Measurements from ENCODE around the gene TBC1D5. TPM values are rescaled to one million over a fixed set of nuclear protein-coding genes. Genes with fewer than 3 reads are reported as not detected.

Gene TBC1D5
- polyA plus RNA-seq, 1 experiment, result 27.0 TPM

GRCh38 chr3:17322106-17322793 lies 420.2 kb downstream of the TBC1D5 start:
- CTCF ChIA-PET, result interaction anchor here (0.9 kb wide), 1 partner anchor 17 kb away, joined by 4 read pairs; no protein-coding TSS in a partner anchor
- DNase-seq (ENCODE audit: low read depth), result no peak

GRCh38 chr3:17320266-17320665 lies 422.2 kb downstream of the TBC1D5 start:
- Histone ChIP-seq H3K4me3 (ENCODE audit: low read depth, low read length) (no peak overlapping the region), H3K36me3 (ENCODE audit: control insufficient read depth, insufficient read depth, low read length) (no peaks in the 10 kb centered on the region), H3K27me3 (ENCODE audit: control insufficient read depth, insufficient read depth, low read length) (no peaks in the 10 kb centered on the region)
- no peak for DNase-seq (ENCODE audit: low read depth)
- TF ChIP-seq CTCF (IDR thresholded peaks at IDR 0.05; ENCODE audit: insufficient read depth, low read depth, low read length), result no peak
- CTCF ChIA-PET, result interaction anchor here (1.7 kb wide), 1 partner anchor 13 kb away, joined by 4 read pairs; no protein-coding TSS in a partner anchor
- POLR2A ChIA-PET, result no interaction called here

More at GRCh38 chr3:17322106-17322793, 420.2 kb downstream of the TBC1D5 start:
- H3K36me3 ChIP-seq (ENCODE audit: control insufficient read depth, insufficient read depth, low read length), result no peaks in the 10 kb centered on the region
- H3K27me3 ChIP-seq (ENCODE audit: control insufficient read depth, insufficient read depth, low read length), result no peaks in the 10 kb centered on the region
- no peak overlapping the region for H3K4me3 ChIP-seq (ENCODE audit: low read depth, low read length)
- no peak for TF ChIP-seq CTCF (IDR thresholded peaks at IDR 0.05; ENCODE audit: insufficient read depth, low read depth, low read length)
- POLR2A ChIA-PET, result no interaction called here

GRCh38 chr3:17315897-17316296 lies 426.5 kb downstream of the TBC1D5 start:
- Histone ChIP-seq H3K27me3 (ENCODE audit: control insufficient read depth, insufficient read depth, low read length) (no peaks in the 10 kb centered on the region), H3K4me3 (ENCODE audit: low read depth, low read length) (no peak overlapping the region), H3K36me3 (ENCODE audit: control insufficient read depth, insufficient read depth, low read length) (no peaks in the 10 kb centered on the region)
- ChIA-PET POLR2A (no interaction called here), CTCF (no interaction called here)
- no peak for TF ChIP-seq CTCF (IDR thresholded peaks at IDR 0.05; ENCODE audit: insufficient read depth, low read depth, low read length)
- DNase-seq (ENCODE audit: low read depth), result no peak

GRCh38 chr3:17314171-17314570 lies 428.3 kb downstream of the TBC1D5 start:
- ChIA-PET POLR2A (no interaction called here), CTCF (interaction anchor here (1.1 kb wide), 1 partner anchor 10 kb away, joined by 3 read pairs; no protein-coding TSS in a partner anchor)
- Histone ChIP-seq H3K4me3 (ENCODE audit: low read depth, low read length) (no peak overlapping the region), H3K27me3 (ENCODE audit: control insufficient read depth, insufficient read depth, low read length) (no peaks in the 10 kb centered on the region), H3K36me3 (ENCODE audit: control insufficient read depth, insufficient read depth, low read length) (no peaks in the 10 kb centered on the region)
- no peak for DNase-seq (ENCODE audit: low read depth)
- TF ChIP-seq CTCF (IDR thresholded peaks at IDR 0.05; ENCODE audit: insufficient read depth, low read depth, low read length), result no peak

- TF ChIP-seq CTCF (IDR thresholded peaks at IDR 0.05; ENCODE audit: insufficient read depth, low read depth, low read length), result no peak
- no peaks in the 10 kb centered on the region for H3K36me3 ChIP-seq (ENCODE audit: control insufficient read depth, insufficient read depth, low read length)
- DNase-seq (ENCODE audit: low read depth), result no peak
- no peak overlapping the region for H3K4me3 ChIP-seq (ENCODE audit: low read depth, low read length)
- CTCF ChIA-PET, result interaction anchor here (1.1 kb wide), 1 partner anchor 9 kb away, joined by 3 read pairs; no protein-coding TSS in a partner anchor
- H3K27me3 ChIP-seq (ENCODE audit: control insufficient read depth, insufficient read depth, low read length), result no peaks in the 10 kb centered on the region
- POLR2A ChIA-PET, result interaction anchor here (0.6 kb wide), 1 partner anchor 14 kb away, joined by 3 read pairs; no protein-coding TSS in a partner anchor
Observed at GRCh38 chr3:17313746-17314145, 428.7 kb downstream of the TBC1D5 start.
